Activated CD8-positive, alpha-beta memory T cell treated with anti-CD3 and anti-CD28 coated beads, Interleukin-2, amount 50 U/mL, for 48 hours (primary cell): ENCODE measurements around the gene ATOH8.

Source experiments
- DNase-seq: peaks from one replicate; pipeline ENCODE4 v3.0.0-alpha.2; 2020

The ATOH8 gene

DNA sequence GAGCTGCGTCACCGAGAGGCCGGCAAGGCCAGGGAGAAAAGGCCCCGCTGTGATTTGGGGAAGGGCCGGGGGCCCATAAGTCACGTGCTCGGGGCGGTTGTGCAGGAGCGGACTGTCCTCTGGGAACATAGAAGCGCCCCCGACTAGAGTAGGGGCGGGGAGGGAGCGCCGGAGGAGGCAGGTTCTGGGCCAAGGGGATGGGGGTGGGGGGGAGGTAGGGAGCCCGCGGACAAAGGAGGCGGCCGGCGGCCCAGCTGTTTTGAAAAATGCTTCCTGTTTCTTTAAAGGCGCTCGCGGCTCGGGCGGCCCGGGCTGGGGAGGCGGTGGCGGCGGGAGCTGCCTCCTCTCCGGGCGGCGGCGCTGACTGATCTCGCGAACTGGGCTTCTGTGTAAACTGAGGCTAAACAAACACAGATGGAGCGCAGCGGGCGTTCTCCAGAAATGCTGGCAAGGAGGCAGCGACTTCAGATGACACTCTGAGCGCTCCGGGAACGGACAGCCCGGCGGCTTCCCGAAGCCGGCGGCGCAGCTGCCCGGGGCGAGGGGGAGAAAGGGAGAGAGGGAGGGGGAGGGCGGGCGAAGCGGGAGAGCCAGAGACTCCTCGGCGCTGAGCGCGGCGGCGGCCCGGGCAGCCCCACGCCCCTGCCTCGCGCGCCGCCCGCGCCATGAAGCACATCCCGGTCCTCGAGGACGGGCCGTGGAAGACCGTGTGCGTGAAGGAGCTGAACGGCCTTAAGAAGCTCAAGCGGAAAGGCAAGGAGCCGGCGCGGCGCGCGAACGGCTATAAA, at the start of gene ATOH8:
Gene ATOH8 (plus strand): TSS at position 467 of the 788 bp plus-strand sequence. CDS start 199 bp downstream, at position 666.
- peak; percentile 71 for DNase-seq

- no peak for DNase-seq
These were observed 49.8 kb upstream of the ATOH8 start for GRCh38 chr2:85704038-85704437.

DNA sequence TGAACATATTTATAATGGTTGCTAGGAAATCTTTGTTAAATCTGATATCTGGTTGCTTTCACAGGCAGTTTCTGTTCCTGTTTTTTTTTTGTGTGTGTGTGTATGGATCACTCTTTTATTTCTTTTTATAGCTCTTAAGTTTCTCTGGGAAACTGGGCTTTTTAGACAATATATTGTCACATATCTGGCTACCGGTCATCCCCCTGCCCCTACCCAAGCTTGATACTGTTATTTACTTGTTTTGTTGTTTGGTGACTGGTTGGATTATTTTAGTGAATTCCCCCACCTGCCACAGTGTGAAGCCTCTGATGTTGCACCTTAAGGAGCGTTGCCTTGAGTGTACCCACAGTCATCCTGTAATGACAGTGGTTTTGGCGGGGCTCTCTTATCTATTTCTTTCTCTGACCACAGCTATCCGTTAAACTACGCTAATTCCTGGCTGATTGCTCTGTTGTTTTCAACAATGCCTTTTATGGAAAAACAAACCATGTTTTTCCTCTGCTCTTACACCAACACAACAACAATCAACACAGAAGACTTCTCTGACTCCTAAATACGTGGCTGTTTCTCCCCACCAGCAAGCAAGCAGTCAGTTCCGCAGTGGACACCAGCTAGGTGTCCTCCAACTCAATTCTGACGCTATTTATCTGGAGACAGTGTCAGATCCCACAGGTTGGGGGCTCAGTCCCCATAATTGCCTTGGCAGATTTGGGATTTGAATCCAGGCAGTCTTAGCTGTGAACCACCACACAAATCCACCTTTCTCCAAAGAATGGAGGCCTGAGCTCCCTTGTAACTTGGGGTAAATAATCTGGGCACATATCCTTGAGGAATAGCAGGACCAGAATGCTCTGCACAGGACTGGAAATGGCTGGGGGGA, 48.8 kb upstream of the ATOH8 start:
- DNase-seq = peak; percentile 46

GRCh38 chr2:85705680-85706039, 48.1 kb upstream of the ATOH8 start:
- no peak for DNase-seq

DNA sequence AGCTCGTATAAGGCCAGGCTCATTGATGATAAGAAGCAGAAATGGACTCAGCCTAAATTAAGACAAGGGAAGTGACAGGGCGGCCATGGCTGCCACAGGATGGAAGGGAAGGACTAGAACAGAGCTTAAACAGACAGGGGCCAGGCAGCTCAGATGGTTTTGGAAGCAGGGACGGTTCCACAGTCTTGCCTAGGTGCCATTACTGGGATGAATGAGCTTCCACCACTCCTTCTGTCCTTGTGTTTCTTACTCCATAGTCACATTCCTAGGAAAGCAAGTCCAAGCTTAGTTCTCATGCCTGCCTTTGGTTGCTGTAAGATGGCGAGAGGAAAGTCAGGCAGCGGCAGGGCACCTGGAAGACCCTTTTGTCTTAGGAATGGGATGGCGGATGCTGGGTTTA, 47.7 kb upstream of the ATOH8 start:
- peak; percentile 42 for DNase-seq

- peak; percentile 54 for DNase-seq
These were observed 47.0 kb upstream of the ATOH8 start for GRCh38 chr2:85706599-85707296.

GRCh38 chr2:85707304-85707703, 46.5 kb upstream of the ATOH8 start:
- peak; percentile 66 for DNase-seq

DNA sequence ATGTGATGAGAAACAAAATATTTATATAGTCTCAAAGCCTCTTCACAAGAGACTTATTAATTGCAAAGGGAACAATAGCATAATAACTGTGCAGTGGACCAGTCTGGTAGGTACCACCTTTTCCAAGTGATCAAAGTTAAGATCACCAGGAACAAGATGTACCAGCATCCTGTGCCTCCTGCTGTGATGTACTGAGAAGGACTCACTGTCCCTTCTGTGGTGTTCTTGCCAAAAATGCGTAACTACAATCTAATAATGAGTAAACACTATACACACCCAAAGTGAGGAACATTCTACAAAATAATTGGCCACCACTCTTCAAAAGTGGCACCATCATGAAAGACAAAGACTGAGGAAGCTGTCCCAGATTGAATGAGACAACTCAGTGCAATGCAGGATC, 45.1 kb upstream of the ATOH8 start:
- no peak for DNase-seq

- peak; percentile 17 for DNase-seq
These were observed 44.4 kb upstream of the ATOH8 start for GRCh38 chr2:85709401-85709811.

DNA sequence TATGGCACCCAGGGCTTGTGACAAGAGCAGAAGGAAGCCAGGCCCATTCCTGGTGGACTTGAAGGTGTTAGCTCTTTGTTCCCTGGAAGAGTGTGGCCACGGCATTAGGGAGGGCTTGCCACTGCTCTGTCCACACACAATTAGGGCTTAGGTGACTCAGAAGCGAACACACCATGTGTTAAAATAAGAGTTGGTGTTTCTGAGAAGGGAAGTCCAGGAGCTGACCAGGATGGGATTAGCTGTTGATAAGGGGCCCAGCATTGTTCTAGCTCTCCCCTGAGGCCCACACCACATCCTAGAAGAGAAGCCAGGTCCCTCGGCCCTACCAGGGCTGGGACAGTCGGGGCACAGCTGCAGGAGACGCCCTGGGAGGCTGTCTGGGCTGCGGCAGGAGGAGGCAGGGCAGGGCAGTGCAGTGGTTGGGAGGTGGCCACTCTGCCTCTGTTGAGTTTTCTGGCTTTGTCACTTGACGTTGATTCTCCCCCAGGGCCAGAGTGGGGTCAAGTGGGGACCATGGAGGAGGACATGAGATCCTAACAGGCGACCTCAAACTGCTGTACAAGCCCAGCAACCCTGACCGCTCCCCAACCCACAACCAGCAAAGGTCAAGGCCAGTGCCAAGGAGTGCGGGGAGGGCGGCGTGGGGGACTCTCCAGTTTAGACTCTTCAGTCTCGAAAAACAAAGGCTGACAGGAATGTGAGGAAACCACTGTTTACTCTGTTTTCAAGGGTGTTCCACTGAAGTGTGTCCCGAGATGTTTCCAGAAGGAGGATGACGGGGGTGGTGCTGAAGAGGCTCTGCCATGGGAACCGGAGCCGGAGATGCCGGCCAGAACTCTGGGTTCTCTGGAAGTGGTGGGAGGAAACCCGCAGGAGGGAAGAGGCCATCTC, 42.9 kb upstream of the ATOH8 start:
- peak; percentile 46 for DNase-seq

DNA sequence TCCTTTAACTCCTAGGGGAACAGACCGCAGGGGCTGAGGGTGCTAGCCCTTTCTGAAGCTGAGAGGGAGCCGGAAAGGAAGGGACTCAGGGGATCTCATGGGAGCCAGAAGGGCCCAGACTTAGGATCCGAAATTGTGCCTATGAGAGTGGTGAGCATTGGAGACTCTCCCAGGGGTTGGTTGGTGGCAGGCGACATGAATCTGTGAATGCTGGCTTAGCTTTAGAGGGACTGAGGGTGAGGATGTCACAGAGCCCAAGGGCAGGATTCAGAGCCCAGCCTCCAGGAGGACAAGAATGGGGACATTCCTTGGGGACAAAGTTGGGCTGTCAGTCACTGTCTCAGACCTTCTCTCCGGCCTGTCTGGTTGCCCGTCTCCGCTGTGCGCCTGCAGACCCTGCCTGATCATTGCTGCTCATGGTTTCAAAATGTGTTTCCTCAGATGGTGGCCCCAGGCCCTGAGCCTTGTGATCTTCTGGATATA, 42.2 kb upstream of the ATOH8 start:
- DNase-seq = no peak

- peak; percentile 38 for DNase-seq
These were observed 41.5 kb upstream of the ATOH8 start for GRCh38 chr2:85712336-85712735.

DNA sequence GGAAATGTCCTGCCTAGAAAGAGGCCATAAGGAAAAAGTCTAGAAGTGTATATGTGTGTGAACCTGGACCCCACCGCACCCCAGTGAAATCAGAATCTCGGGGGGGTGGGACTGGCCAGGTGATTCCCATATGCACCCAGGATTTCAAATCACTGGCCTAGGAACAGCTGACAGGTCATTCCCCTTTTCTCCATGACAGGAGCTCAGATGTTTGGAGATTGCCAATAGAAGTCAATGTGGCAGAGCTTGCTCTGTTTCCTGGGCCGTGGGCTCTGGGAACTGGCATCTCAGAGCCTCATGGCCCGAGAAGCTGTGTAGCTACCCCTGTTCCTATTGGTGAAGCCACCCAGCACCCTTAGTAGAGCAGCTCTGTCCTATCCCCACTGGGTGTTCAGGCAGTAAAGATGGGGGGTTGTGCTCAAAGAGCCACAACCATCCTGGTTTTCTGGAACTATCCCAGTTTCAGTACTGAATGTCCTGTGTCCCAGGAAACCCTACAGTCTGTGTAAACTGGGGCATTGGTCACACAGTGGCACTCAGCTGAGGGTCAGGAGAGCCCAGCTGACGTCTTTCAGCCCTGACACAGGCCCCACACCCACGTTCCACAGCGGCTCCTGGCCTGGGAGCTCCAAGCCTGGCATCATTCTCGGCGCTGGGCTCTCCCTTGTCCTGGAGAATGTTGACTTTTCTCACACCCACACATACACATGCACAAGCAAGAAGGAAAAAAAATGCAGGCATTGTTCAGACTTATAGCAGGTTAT, 40.8 kb upstream of the ATOH8 start:
- peak; percentile 35 for DNase-seq

GRCh38 chr2:85713836-85714235, 40.0 kb upstream of the ATOH8 start:
- peak; percentile 41 for DNase-seq

DNA sequence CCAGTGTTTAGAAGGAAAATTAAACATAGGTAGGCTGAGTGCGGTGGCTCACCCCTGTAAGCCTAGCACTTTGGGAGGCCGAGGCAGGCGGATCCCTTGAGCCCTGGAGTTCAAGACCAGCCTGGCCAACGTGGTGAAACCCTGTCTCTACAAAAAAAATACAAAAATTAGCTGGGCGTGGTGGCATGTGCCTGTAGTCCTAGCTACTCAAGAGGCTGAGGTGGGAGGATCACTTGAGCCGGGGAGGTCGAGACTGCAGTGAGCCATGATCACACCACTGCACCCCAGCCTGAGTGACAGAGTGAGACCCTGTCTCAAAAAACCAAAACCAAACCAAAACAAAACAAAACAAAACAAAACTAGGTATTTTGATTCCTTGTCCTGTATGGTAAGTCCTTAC, 39.4 kb upstream of the ATOH8 start:
- peak; percentile 20 for DNase-seq

DNA sequence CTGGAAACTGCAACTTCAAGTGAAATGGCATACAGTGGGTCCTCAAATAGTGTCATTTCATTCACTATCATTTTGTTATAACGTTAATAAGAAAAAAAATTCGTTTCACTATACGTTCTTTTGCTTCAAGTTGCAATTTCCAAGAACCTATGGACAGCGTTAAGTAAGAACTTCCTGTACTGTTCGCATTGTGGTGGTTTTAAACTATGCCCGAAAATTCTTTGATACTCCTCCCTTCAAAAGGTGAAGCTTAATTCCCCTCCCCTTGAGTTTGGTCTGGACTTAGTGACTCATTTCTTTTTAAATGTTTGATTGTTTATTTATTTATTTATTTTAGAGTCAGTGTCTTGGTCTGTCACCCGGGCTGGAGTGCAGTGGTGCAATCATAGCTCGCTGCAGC, 39.0 kb upstream of the ATOH8 start:
- DNase-seq = no peak

GRCh38 chr2:85716346-85716914, 37.4 kb upstream of the ATOH8 start:
- no peak for DNase-seq

DNA sequence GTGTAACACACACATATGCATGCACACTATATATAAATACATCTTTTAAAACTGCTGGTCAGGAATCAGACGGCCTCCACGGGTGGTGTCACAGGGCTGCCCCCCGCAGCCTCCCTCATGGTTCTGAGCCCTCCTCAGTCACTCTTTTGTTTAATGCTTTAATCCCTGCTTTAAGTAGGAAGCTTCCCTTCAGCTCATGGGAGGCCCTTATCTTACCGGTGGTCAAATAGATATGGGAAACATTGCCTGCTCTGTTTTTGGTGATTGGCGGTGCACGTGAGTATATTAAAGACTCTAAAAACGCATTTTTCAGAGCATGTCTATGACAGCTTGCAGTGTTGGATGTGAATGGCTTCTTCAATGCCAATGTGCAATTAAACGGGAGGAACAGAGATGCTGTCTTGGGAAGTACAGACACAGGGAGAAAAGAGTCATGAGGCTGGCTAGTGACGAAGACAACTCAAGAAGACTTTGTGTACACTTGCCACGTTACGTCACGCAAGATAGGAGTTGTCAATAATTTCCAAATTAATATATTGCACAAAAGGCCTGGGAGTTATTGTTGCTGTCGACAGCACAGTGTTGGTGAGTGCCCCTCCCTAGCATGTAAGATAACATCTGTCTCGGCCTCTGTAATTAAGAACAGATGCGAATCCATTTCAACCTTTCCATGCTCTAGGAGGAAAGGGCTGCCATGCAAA, 36.3 kb upstream of the ATOH8 start:
- DNase-seq = no peak

DNA sequence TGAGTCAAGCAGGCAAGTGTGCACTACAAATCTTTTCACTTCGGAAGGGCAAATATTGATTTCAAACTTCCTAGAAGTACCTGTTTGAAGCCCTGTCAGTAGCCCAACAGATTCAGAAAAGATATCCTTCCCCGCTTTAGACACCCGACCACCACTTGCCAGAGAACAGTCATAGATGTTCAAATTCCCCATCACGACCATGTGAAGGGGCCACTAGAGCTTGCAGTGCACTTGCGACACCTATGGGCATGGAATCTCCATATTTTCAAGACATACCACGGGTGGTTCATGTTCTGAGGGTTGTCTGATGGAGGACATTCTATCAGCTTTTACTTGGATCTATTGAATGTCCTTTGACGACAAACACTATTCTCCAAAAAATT, 35.8 kb upstream of the ATOH8 start:
- DNase-seq = no peak

DNA sequence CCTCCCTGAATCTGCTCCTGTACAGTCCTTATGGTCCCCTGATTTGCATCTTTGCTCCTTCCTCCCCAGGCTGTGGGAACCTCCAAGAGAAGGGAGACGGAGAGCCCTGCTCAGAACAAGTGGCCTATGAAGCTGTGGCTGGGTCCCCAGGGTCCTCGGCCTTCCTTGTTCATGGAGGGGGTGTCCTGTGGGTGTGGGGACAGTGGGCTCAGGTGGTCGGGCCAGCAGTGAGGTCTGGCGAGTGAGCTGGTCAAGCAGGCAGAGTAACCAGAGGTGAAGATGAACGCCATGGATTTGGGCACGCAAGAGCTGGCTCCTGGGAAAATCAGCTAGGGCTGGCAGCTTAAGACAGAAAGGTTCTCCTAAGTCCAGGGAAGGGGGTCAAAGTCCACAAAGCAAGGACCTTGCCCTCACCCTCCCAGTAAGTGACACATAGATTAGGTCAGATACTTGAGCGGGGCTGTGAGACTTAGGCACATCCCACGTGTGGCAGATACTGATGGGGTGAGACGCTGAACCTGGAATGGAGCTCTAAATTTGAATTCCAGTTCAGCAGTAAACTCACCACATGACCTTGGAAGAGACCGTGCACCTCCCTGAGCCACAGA, 34.8 kb upstream of the ATOH8 start:
- DNase-seq = no peak
